Fibroblast of upper back skin (primary cell): ENCODE measurements around the gene CENPS.
"Not testable (repeated sequence)": the region's sequence is repeated elsewhere in the genome, so short reads cannot be mapped to it uniquely, and the experiment has no call there.

Experiments
- DNase-seq: peaks from one replicate; pipeline ENCODE4 v3.0.0-alpha.2; 2013

Gene CENPS

GRCh38 chr1:10430216-10431069 lies at the start of gene CENPS:
Gene CENPS, plus strand, starts transcription at chr1:10430433. Its CDS starts 85 bp downstream, at chr1:10430518.
- peak; percentile 80 for DNase-seq

GRCh38 chr1:10380594-10381275 lies 49.5 kb upstream of the CENPS start:
- DNase-seq = peak; percentile 86

- DNase-seq = no peak
These were observed 46.6 kb upstream of the CENPS start for GRCh38 chr1:10383630-10384029.

- no peak for DNase-seq
These were observed 46.0 kb upstream of the CENPS start for GRCh38 chr1:10384219-10384618.

- DNase-seq = no peak
These were observed 43.2 kb upstream of the CENPS start for GRCh38 chr1:10386761-10387676.

- DNase-seq = peak; percentile 80
These were observed 42.4 kb upstream of the CENPS start for GRCh38 chr1:10387677-10388386.

- no peak for DNase-seq
These were observed 41.9 kb upstream of the CENPS start for GRCh38 chr1:10388387-10388715.

GRCh38 chr1:10389271-10389973 lies 40.8 kb upstream of the CENPS start:
- no peak for DNase-seq

- DNase-seq = no peak
These were observed 33.4 kb upstream of the CENPS start for GRCh38 chr1:10396870-10397269.

- DNase-seq = no peak
These were observed 31.9 kb upstream of the CENPS start for GRCh38 chr1:10398278-10398733.

GRCh38 chr1:10398734-10399443 lies 31.3 kb upstream of the CENPS start, which contains the start of gene PGD:
Gene PGD, plus strand, starts transcription at chr1:10399064. Its CDS starts 54 bp downstream, at chr1:10399118.
- peak; percentile 98 for DNase-seq

GRCh38 chr1:10399444-10399941 lies 30.7 kb upstream of the CENPS start:
- peak; percentile 18 for DNase-seq

GRCh38 chr1:10400013-10400412 lies 30.2 kb upstream of the CENPS start:
- DNase-seq = no peak

GRCh38 chr1:10401281-10401680 lies 29.0 kb upstream of the CENPS start:
- DNase-seq = peak; percentile 54

GRCh38 chr1:10402729-10403274 lies 27.4 kb upstream of the CENPS start:
- DNase-seq = no peak

- no peak for DNase-seq
These were observed 23.0 kb upstream of the CENPS start for GRCh38 chr1:10407201-10407600.

GRCh38 chr1:10415211-10415930 lies 14.9 kb upstream of the CENPS start:
- DNase-seq = peak; percentile 76

- DNase-seq = not testable (repeated sequence)
These were observed 14.3 kb upstream of the CENPS start for GRCh38 chr1:10415967-10416366.

GRCh38 chr1:10418741-10419140 lies 11.5 kb upstream of the CENPS start:
- not testable (repeated sequence) for DNase-seq

- no peak for DNase-seq
These were observed 10.9 kb upstream of the CENPS start for GRCh38 chr1:10419351-10419750.
